Purkinje cell (primary cell): ENCODE results near the gene PLPPR5. TPM values are rescaled to one million over a fixed set of nuclear protein-coding genes. Genes with fewer than 3 reads are reported as not detected.

Experiments
- polyA plus RNA-seq: library from polyadenylated mRNA; unstranded; fragments of >200 nt; fragmentation: Nextera tagmentation; gene quantifications from 2 replicates; pipeline ENCODE4 v1.2.1, GENCODE V29; 2014

PLPPR5 gene
- 48.0 and 54.1 TPM in 2 replicates for polyA plus RNA-seq

GRCh38 chr1:99004861-99005442 is at the start of gene PLPPR5:
PLPPR5 (minus strand) TSS chr1:99004861; CDS start chr1:99004671, 190 bp downstream.

